HG03354 (cell line): Measurements from ENCODE around the gene PBRM1.
"Not testable (repeated sequence)": the region's sequence is repeated elsewhere in the genome, so short reads cannot be mapped to it uniquely, and the experiment has no call there.

ENCODE experiments used
- ATAC-seq: cut with Tn5 transposase; IDR thresholded peaks from one replicate; pipeline ENCODE4 v1.9.1; 2021; ENCODE audit warnings: mild to moderate bottlenecking; ENCODE audit not compliant: unreplicated experiment, poor library complexity, severe bottlenecking

Gene PBRM1

DNA sequence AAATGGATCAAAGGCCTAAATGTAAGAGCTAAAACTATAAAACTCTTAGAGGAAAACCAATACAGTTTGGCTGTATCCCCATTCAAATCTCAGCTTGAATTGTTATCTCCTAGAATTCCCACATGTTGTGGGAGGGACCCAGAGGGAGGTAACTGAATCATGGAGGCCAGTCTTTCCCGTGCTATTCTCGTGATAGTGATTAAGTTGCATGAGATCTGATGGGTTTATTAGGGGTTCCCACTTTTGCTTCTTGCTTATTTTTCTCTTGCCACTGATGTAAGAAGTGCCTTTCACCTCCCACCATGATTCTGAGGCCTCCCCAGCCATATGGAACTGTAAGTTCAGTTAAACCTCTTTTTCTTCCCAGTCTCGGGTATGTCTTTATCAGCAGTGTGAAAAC is 9.5 kb downstream of the PBRM1 start:
- not testable (repeated sequence) for ATAC-seq

DNA sequence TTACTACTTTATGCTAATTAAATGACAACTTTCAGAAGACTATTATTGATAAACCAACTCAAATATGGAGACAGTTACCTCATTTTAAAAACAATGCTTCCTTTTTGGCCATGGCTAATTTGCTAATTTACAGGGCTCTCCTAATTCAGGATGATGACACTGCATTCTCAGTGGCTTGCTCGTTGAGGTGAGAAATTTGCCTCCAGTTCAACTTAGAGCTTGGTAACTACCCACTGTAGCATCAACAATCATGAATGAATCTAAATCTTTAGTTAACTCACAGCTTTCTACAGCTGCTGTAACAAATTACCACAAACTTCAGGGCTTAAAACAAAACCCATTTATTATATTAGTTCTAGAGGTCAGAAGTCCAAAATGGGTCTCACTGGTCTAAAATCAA is 14.0 kb downstream of the PBRM1 start:
- ATAC-seq: no peak

DNA sequence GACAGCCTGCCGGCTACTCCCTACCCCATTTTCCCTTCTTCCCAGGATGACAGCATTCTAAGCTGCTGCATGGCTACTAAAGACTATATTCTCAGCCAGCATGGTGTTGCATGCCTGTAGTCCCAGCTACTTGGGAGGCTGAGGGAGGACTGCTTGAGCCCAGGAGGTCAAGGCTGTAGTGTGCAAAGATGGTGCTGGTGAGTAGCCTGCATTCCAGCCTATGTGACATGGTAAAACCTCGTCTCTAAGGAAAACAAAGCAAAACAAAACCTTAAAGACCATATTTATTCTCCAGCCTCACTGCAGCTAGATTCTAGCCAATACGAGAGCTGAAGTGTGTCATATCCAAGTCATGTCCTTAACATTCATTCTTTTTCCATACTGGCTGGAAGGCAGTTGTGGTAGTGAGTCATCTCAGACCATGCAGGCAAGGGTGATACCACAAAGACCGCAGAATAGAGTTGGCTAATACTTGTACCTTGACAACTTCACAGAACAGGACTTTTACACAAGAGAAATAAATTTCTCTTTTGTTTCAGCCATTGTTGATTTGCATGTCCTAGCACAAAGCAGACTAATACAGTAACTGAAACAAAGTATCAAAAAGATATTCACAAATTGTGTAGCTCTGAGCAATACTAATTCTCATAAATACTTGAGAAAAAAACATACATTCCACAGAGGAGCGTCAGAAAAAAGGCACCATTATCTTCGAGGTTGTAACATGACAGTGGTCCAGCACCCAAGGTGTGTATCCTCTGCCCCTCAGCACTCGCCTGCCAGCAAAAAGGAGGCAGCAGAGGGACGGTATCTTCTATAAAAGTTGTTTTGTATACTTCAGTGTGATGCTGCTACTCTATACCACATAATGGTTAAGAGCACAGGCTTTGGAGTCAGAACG is 14.8 kb downstream of the PBRM1 start:
- peak; percentile 78 for ATAC-seq

DNA sequence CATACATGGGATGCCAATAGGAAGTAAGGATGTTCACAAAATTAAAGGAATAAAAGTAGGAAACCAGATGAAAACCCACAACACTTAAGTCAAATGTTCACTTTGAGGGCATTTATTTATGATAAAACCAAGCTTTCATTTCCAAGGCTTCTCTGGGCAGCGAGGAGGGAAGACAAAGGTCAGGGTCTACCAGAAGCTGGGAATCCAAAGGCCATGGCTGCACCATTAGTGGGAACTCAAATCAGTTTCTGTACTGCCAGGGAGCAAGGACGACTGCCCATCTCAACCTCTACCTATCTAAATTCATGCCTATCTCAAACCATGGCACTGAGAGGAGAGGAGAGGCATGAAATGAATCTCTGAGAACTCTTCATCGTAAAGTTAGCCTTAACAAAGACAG is 22.6 kb downstream of the PBRM1 start:
- no peak for ATAC-seq

DNA sequence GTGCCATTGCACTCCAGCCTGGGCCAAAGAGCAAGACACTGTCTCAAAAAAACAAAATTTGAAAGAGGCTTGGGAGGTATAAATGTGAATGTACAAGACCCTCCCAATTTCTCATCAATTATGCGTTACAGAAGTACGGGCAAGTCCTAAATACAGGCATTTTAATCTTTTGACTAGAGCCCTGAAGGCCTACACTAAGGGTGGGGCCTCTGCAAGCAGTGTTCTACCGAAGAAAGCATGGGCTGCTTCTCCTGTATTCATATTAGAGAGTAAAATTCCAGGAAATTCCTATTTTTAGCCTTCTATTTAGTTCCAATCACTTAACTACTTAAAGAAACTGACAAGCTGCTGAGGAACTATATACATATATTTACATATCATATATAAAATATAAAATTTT is 25.7 kb downstream of the PBRM1 start:
- ATAC-seq: no peak

DNA sequence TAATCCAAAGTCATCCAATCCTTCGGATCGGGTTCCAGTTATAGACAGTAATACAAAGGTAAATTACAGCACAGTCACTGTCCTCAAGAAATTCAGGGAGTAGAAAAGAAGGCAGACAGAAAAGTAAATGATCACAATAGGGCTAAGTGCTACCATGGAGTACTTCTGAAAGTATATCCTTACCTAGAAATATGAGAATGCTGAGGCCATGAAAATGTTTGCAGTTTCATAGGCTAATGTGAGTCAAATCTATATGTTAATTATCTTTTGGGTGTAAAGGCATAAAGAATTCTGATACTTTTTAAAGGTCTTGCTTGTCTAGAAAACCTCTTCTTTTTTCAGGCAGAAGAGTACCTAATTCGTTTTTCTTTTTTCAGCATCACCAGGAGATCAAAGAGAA is 29.8 kb downstream of the PBRM1 start:
- ATAC-seq: no peak

DNA sequence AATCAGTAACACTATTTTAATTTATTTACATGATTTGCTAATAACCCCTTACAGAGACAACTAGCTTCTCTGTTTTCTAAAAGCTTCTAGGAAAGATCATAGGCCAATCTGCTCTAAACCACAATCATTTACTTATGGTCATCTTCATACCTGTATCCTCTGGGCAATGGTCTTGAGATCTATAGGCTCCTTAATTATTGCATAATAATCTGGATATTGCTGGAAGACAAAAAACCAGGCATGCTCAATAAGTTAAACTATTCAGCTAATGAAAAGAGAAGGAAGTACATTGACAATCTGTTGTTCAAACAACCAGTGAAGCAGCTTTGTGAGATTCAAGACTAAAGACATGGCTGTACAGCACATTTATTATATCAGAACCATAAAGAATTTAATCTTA is 34.1 kb downstream of the PBRM1 start:
- ATAC-seq: no peak

DNA sequence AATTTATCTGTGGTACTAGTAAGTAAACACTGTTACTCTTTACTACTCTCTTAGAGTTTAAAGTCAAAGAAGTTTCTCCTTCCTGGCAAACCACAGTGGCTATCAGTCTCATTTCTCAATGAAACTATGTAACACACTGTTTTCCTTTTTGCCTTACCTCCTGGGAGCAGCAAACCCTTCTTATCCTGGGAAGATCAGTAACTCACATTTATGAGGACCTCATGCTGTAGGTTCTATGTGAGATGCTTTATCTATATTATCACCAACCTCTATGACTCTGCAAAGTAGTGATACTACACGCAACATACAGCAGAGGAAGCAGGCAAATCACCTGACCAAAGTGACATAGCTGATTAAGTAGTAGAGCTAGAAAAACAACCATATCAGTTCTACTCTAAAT is 35.3 kb downstream of the PBRM1 start:
- ATAC-seq: no peak

DNA sequence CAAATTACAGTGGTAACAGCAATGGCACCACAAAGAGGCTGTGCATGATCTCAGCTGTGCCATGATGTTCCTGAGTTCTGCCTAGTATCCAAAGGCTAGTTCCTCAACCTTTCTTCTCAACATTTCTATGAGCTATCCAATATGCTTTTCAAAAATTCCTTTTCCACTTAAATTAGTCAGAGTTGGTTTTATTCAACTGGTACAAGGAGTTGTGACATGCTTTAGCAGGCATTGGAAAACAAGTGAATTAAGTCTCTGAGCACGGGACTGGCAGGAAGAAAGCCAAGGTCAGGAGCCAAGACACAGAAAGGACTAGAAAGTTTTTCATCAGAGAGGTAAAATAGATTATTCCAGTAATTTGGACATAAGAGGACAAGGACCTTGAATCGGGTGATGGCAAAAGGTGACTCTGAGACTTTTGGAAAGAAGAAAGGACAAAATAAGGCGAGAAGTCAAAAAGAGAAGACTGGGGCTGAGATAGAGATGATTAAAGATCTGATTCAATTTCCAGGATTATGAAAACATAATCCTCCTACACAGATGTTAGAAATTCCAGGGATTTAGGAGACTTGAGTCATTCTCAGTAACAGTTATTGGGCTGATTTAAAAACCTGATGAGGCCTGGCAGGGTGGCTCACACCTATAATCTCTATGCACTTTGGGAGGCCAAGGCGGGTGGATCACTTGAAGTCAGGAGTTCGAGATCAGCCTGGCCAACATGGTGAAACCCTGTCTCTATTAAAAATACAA is 36.1 kb downstream of the PBRM1 start:
- ATAC-seq: no peak

DNA sequence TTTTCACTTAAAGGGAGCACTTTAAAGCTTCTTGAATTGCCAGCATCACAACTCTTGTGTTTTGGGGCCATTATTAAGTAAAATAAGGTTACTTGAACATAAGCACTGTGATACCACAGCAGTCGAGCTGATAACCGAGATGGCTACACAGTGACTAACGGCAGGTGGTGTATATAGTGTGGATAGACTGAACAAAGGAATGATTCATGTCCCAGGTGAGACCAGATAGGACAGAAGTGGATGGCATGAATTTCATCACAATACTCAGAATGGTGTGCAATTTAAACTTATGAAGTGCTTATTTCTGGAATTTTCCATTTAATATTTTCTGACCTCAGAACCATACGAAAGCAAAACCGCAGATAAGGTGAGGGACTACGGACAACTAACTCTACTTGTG is 40.2 kb downstream of the PBRM1 start:
- no peak for ATAC-seq

DNA sequence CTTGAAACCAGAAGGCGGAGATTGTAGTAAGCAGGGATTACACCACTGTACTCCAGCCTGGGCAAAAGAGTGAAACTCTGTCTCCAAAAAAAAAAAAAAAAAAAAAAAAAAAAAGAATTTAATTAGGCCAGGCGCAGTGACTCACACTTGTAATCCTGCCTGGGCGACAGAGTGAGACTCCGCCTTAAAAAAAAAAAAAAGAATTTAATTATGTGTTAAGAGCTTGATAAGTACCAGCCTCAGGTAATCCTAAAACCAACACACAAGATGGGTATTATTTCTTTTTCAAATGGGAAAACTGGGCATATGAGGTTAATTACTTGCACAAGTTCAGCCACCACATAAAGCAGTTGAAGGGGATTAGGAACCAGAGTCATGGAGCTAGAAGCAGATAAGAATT is 49.0 kb downstream of the PBRM1 start:
- no peak for ATAC-seq

DNA sequence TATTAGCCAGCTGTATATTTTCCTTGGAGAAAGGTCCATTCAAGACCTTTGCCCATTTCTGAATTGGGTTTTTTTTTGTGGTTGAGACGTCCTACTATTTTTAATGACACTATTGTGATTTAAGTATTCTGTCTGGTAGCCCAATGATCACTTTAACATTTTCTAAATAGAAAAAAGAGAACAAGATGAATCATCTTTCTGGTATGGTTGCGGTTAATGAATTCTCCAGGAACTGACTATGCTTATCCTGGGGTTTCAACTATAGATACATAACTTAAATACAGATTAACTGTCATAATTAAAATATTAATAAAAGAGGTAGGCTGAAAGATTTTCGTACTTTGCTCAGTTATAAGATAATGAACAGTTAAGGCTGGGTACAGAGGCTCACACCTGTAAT is 51.9 kb downstream of the PBRM1 start:
- ATAC-seq: no peak

DNA sequence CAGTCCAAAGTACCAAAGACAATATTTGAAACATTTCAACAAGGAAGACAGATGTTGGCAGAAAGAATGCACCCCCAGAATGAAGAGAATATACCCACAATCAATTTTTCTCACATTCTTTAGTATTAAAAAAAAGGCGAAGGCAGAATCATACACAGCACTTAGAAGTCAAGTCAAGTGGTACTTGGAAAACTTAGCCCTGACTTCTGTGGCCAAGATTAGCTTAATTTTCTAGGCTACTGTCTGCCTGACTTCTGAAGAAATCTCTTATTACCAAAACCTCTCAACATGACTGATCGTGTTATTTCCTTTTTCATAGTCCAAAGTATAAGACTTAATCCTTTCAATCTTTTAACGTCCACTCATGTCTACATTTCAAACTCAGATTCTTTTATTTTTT is 60.7 kb downstream of the PBRM1 start:
- ATAC-seq: no peak

DNA sequence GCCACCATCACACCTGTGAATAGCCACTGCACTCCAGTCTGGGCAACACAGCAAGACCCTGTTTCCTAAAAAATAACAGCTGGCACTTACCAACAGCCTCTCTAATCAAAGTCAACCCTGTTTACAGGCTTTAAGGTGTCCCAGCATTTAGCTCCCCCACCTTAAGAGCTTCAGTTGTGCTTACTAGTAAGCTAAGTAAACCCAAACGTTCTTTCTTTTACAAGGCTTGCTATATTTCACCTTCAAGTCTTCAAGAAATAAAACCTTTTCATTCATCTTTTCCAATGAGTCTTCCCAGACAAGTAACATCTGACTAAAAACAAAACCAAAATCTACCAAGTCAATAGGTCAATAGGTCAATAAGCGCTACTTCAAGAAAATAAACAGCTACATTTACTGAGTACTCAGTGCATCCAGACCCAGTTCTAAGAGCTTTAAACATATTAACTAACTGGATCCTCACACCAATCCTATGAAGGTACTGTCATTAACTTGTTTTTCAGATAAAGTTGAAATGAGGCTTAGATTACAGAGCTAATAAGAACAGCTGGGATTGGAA is 62.4 kb downstream of the PBRM1 start:
- no peak for ATAC-seq

DNA sequence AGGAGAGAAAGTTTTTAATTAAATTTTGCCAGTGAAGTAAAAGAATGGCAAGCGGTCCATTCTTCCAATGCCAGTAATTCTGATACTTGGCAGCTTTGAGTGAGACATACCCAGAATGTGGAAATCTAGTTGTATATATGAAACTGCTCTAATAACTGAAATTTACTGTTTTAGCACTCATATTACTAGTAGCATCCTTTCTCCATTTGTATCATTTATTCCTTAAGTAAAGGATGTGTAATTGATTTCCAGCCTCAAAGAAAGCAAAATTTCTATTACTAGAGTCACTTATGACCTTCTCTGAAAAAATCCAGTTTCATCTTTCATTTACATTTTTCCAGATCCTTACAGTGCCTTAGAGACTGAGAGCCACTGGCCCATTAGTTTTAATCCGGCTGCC is 65.1 kb downstream of the PBRM1 start:
- ATAC-seq: no peak

DNA sequence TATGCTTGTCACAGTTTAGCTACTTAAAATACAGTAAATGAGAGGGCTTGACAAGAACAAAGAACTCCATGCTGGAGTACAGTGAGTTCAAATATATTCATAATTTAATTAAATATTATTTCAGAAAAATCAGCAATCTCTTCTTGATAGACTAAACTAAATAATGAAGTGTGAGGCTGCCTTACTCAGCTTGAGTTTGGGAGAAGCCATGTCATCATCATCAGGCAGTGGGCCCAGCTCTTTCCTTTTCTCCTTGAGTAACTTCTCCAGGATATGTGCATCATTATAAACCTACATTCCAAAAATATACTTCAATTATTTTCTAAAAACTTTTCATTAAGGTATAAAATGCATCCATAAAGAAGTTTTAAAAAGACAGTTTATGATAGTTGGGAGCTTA is 70.5 kb downstream of the PBRM1 start:
- no peak for ATAC-seq

DNA sequence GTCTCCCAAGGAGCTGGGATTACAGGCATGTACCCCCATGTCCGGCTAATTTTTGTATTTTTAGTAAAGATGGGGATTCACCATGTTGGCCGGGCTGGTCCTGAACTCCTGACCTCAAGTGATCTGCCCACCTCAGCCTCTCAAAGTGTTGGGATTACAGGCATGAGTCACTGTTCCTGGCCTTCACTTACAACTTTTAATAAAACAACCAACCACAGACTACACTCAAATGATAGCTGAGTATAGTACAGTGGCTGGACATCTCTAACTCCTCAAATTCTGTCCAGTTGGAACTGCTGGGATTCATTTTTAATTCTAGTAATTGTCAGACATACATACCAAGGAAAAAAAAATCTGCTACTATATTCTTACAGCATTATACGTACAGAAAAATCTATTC is 71.0 kb downstream of the PBRM1 start:
- ATAC-seq: no peak

DNA sequence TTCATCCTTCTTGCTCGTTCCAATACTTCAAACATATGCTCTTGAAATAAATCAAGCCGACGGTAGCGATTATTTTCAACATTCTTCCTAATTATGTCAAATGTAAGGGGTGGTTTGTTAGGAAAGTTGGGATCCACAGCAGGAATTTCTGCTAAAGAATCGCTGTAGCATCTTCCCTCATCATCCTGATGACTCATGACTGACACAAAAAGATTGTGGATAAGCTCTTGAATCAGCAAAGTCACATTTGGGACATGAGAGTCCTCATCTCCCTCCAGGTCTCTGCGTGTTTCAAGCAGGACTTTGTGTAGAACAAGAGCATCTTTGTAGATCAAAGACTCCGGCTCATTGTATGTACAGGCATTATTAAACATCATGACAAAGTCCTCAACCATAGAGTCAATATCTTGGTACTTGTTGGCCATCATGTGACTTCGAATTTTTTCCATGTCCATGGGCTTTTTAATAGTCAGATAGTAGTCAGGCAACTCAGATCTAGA is 76.3 kb downstream of the PBRM1 start:
- no peak for ATAC-seq

DNA sequence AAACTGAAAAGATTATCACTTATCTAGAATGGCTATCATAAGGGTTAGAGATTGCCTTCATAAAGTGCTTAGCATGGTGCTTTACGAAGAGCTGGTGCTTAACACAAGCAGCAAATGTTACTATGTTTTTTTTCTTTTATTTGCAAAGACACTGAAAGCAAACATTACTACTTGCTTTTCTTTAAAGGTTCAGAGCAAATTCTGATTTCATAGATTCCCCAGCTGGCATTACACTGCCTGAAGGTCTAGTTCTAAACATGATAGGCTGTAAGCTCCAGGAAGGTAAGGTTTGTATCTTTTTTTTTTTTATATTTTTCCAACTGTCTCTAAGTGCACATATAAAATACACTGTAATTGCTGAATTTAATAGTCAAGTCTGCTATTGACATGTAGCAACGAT is 77.4 kb downstream of the PBRM1 start:
- no peak for ATAC-seq

DNA sequence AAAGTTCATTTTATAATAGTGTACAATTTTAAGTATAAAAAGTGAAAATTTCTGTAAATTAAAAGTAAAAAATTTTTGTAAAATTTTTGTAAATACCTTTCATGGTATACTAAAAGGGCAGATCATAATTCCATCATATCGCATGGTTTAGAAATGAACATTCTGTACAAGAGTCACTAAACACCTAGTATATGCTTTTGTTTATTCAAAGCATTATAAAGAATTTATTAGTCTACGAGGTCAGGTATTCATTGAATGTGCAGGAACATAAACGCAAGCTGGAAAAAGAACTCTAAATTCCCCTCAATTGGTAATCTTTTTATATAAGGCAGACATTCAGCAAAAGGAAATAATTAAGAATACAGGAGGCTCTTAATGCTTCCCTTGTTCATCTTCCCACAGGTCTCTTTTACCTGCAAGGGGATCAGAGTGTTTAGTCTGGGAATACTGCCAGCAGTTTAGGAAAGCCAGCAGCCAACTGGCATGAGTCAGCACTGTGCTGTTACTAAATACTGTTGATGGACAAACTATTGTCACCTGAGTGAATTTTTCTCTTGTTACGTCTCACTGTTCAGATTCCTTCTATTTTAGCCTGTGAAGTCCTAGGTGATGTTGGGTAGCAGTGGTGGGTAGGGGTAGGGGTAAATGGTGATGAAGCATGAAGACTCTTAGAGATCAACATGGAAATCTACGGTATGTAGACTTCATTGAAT is 79.2 kb downstream of the PBRM1 start:
- no peak for ATAC-seq
